ENCODE results near the gene IQGAP2.

DNA sequence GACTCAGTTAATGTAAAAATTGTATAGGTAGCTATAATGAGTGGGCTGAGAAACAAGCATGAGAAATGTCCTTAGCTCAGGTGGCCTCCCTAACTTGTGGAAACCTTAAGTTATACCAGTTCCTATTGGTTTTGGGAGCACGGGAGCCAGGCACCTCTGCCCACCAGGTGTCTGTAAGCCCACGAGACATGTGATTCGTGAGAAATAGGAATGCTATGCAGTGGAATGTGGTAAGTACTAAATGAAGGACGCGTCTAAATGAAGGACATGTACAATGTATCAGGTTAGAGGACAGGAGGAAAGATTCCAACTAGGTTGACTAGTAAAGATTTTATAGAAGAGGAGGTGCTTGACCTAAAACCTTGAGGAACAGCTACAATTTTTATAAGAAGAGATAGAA lies 266.2 kb downstream of the IQGAP2 start:
- TF ChIP-seq, protein P1, sequence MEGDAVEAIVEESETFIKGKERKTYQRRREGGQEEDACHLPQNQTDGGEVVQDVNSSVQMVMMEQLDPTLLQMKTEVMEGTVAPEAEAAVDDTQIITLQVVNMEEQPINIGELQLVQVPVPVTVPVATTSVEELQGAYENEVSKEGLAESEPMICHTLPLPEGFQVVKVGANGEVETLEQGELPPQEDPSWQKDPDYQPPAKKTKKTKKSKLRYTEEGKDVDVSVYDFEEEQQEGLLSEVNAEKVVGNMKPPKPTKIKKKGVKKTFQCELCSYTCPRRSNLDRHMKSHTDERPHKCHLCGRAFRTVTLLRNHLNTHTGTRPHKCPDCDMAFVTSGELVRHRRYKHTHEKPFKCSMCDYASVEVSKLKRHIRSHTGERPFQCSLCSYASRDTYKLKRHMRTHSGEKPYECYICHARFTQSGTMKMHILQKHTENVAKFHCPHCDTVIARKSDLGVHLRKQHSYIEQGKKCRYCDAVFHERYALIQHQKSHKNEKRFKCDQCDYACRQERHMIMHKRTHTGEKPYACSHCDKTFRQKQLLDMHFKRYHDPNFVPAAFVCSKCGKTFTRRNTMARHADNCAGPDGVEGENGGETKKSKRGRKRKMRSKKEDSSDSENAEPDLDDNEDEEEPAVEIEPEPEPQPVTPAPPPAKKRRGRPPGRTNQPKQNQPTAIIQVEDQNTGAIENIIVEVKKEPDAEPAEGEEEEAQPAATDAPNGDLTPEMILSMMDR (conservative IDR thresholded peaks at IDR 0.05; ENCODE audit: low read length), result no peak
- no peak for TF ChIP-seq EZH2phosphoT487 (IDR thresholded peaks at IDR 0.05; ENCODE audit: borderline replicate concordance)
